Neural crest cell (in vitro differentiated cells): ENCODE measurements around the gene HS3ST3B1. TPM values are rescaled to one million over a fixed set of nuclear protein-coding genes. Genes with fewer than 3 reads are reported as not detected.
A peak's percentile ranks its signal among the peaks of the same experiment; 100 is the strongest.

Source experiments
- DNase-seq: peaks from one replicate; pipeline ENCODE4 v3.0.0; 2021; ENCODE audit warnings: low read depth, mixed read lengths, low spot score
- H3K27ac Mint-ChIP-seq: one replicate; pipeline ENCODE4 v1.8.0; 2021; ENCODE audit warnings: mild to moderate bottlenecking, mixed read lengths; ENCODE audit not compliant: unreplicated experiment
- H3K27me3 Mint-ChIP-seq: 2 replicates; pipeline ENCODE4 v1.8.0; 2021; ENCODE audit warnings: low read depth, mild to moderate bottlenecking, mixed read lengths
- H3K36me3 Mint-ChIP-seq: 2 replicates; pipeline ENCODE4 v1.8.0; 2021; ENCODE audit warnings: low read depth, mild to moderate bottlenecking, mixed read lengths
- H3K4me1 Mint-ChIP-seq: 2 replicates; pipeline ENCODE4 v1.8.0; 2021; ENCODE audit warnings: mixed read lengths
- H3K4me3 Mint-ChIP-seq: one replicate; pipeline ENCODE4 v1.8.0; 2021; ENCODE audit warnings: mild to moderate bottlenecking, mixed read lengths
- H3K9me3 Mint-ChIP-seq: 2 replicates; pipeline ENCODE4 v1.8.0; 2021; ENCODE audit warnings: mixed read lengths
- total RNA-seq: library from RNA; stranded (reverse); gene quantifications from 2 replicates; pipeline ENCODE4 v1.2.1, GENCODE V29; 2021
- TF ChIP-seq, protein P1 (sequence below): fragments of 200-600 bp; sonication (generic); conservative IDR thresholded peaks from 2 replicates; pipeline ENCODE4 v1.5.0; 2021; ENCODE audit warnings: antibody characterized with exemption, mild to moderate bottlenecking

HS3ST3B1 gene
- total RNA-seq, 1 donor from 2014 or later, result 58.3 TPM

- peaks cover 11% of the 10 kb centered on the region for H3K36me3 Mint-ChIP-seq
- no peak for DNase-seq
- H3K9me3 Mint-ChIP-seq, result no peaks in the 10 kb centered on the region
- H3K4me3 Mint-ChIP-seq, result peak overlapping the region; percentile 97
- peaks cover 68% of the 10 kb centered on the region for H3K4me1 Mint-ChIP-seq
- H3K27me3 Mint-ChIP-seq, result peaks cover 49% of the 10 kb centered on the region
- peak overlapping the region; percentile 75 for H3K27ac Mint-ChIP-seq
- TF ChIP-seq, protein P1, sequence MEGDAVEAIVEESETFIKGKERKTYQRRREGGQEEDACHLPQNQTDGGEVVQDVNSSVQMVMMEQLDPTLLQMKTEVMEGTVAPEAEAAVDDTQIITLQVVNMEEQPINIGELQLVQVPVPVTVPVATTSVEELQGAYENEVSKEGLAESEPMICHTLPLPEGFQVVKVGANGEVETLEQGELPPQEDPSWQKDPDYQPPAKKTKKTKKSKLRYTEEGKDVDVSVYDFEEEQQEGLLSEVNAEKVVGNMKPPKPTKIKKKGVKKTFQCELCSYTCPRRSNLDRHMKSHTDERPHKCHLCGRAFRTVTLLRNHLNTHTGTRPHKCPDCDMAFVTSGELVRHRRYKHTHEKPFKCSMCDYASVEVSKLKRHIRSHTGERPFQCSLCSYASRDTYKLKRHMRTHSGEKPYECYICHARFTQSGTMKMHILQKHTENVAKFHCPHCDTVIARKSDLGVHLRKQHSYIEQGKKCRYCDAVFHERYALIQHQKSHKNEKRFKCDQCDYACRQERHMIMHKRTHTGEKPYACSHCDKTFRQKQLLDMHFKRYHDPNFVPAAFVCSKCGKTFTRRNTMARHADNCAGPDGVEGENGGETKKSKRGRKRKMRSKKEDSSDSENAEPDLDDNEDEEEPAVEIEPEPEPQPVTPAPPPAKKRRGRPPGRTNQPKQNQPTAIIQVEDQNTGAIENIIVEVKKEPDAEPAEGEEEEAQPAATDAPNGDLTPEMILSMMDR, result no peak
These were observed 2.7 kb downstream of the HS3ST3B1 start for GRCh38 chr17:14303343-14304221.

- TF ChIP-seq, protein P1, result no peak
- Mint-ChIP-seq H3K4me3 (peak overlapping the region; percentile 97), H3K27ac (peak overlapping the region; percentile 58), H3K36me3 (peaks cover 11% of the 10 kb centered on the region), H3K4me1 (peaks cover 65% of the 10 kb centered on the region), H3K9me3 (no peaks in the 10 kb centered on the region), H3K27me3 (peaks cover 45% of the 10 kb centered on the region)
- DNase-seq, result no peak
These were observed 3.4 kb downstream of the HS3ST3B1 start for GRCh38 chr17:14304222-14304772.

DNA sequence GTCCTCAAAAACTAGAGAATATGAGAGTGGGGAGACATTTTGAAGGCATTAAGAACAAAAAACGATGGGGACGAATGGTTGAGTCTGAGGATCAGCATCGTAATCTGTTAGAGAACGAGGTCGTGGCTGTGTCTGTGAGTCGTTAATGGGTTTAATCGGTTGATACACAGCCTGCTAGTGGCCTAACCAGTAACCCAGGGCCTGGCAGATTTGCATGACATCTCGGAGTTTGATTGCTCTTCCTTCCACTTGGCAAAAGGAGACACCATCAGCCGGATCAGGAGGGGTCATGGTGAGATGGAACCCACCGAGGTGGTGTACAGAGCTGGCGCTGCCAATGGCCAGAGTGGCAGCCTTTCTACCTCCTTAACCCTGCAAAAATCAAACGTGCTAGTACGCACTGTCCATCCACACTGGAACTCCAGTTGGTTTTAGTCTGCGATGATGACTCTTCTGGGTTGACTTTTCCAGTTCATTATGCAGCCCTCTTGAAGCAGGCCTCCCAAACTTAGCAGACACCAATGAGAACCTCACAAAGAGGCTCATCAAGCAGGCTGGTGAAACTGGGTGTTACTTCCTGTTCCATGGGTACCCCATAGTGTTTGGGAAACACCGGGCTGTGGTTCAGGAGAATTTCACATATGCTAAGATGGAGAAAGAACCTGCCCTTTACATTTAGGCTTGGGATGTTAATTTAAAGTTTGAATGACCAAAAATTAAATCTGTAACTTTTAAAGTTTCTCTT, 4.1 kb downstream of the HS3ST3B1 start:
- TF ChIP-seq, protein P1, result no peak
- Mint-ChIP-seq H3K4me3 (peak overlapping the region; percentile 97), H3K27me3 (peaks cover 39% of the 10 kb centered on the region), H3K36me3 (peaks cover 11% of the 10 kb centered on the region), H3K9me3 (no peaks in the 10 kb centered on the region), H3K4me1 (peaks cover 64% of the 10 kb centered on the region), H3K27ac (peak overlapping the region; percentile 58)
- no peak for DNase-seq

DNA sequence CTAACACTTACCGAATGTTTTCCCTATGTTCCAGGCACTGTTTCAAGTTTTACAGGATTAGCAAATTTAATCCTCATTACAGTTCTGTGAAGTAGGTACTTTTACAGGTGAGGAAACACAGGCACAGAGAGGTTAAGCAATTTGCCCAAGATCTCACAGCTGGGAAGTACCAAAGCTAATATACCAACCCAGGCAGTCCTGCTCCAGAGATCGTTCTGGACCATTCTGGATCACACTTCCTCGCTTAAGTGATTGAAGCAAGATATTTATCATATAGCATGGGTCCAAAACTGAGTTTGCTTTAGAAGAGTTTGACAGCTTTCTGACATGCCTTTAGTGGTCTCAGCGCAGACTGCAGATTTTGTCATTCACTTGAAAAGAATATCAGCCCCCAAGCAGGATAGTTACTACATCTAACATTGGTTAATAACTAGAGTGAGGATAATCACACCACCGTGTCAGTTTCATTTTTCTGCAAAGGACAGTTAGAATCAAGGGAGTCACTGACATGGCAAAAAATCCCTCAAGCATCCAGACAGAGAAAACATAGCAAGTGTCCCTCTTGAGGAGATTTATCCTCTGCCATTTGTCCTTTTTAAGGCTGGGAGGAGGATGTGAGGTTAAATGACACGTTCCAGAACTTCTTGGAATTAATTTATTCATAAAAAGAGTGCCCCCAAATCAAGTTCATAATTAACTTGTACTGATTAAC, 5.1 kb downstream of the HS3ST3B1 start:
- Mint-ChIP-seq H3K27ac (no peak overlapping the region), H3K4me1 (peaks cover 64% of the 10 kb centered on the region), H3K27me3 (peaks cover 31% of the 10 kb centered on the region), H3K36me3 (peaks cover 11% of the 10 kb centered on the region), H3K4me3 (peak overlapping the region; percentile 97), H3K9me3 (no peaks in the 10 kb centered on the region)
- DNase-seq, result no peak
- TF ChIP-seq, protein P1, result no peak

GRCh38 chr17:14306596-14306995, 5.7 kb downstream of the HS3ST3B1 start:
- Mint-ChIP-seq H3K4me3 (peak overlapping the region; percentile 97), H3K36me3 (peaks cover 14% of the 10 kb centered on the region), H3K27ac (no peak overlapping the region), H3K27me3 (peaks cover 31% of the 10 kb centered on the region), H3K4me1 (peaks cover 65% of the 10 kb centered on the region), H3K9me3 (no peaks in the 10 kb centered on the region)
- TF ChIP-seq, protein P1, result no peak
- no peak for DNase-seq
